Stimulated activated CD8-positive, alpha-beta memory T cell treated with anti-CD3 and anti-CD28 coated beads, Interleukin-15, amount 100 ng/mL, for 4 hours (primary cell): ENCODE results near the gene DBX1.
"Not testable (repeated sequence)": the region's sequence is repeated elsewhere in the genome, so short reads cannot be mapped to it uniquely, and the experiment has no call there.

ENCODE experiments used
- DNase-seq, 2 donors: peaks; one replicate each; pipeline ENCODE4 v3.0.0-alpha.2; 2020; ENCODE audit warnings: low read depth in 2 of 2

The DBX1 gene, protein sequence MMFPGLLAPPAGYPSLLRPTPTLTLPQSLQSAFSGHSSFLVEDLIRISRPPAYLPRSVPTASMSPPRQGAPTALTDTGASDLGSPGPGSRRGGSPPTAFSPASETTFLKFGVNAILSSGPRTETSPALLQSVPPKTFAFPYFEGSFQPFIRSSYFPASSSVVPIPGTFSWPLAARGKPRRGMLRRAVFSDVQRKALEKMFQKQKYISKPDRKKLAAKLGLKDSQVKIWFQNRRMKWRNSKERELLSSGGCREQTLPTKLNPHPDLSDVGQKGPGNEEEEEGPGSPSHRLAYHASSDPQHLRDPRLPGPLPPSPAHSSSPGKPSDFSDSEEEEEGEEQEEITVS

DNA sequence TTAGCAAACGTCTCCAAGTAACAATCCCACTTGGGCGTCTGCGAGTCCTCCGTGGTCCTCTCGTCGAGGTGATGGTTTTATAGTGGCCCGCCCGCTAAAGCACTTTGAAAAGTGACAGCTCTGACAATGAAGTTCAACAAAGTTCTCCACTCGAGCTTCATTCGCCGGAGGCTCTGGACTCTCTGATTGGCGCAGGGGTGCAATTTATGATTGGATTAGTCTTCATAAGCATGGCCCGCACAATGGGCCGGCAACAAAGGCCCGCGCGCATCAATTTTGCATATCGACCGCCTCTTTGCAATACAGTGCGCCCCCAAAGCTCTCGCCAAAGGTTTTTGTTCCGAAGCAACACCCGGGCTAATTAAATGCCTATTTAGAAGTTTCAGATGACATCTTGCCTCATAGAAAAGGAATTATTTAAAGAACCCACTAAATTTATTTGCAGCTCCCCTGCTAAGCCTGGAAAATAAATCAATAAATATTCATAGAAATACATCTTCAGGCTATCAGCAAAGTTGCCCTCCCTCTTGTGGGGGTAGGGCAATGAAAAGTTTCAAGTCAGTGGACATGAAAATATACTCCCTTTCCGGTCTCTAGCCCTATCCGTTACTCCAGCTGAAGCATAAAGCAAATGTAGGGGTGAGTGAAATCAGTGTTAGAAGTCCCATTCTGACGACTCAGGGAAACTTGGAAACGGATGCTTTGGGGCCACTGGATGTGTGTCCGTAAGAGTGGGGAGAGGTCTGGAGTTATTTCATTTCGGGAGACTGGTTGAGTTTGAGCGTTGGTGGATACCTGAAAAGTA is at the start of gene DBX1:
TSS of gene DBX1 (minus strand) at position 51 of the 805 bp plus-strand sequence. CDS start 151 bp downstream, outside the sequence.
- DNase-seq: no peak

DNA sequence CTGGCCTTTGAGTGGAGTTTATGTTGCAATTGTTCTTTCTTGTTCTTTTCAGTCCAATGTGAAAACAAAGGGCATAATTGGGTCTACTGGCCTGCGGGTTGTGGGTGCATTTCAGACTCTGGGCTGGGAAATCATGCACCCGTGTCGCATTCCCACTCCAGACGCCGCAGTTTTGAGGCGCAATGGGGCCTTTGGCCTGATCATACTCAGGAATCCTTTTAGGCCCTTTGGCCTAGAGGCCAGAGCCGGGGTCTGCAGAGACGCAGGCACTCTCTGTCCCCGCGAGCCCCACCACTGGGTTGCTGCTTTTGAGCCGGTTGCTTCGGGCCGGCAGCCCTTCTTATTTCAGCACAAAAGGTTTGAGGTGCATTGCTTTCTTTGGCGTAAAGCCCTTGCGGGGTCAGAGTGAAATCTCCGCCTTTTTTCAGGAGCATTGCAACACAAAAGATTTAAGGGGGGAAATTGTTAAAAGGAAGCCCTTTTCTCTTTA is 48.4 kb upstream of the DBX1 start:
- DNase-seq: no peak

DNA sequence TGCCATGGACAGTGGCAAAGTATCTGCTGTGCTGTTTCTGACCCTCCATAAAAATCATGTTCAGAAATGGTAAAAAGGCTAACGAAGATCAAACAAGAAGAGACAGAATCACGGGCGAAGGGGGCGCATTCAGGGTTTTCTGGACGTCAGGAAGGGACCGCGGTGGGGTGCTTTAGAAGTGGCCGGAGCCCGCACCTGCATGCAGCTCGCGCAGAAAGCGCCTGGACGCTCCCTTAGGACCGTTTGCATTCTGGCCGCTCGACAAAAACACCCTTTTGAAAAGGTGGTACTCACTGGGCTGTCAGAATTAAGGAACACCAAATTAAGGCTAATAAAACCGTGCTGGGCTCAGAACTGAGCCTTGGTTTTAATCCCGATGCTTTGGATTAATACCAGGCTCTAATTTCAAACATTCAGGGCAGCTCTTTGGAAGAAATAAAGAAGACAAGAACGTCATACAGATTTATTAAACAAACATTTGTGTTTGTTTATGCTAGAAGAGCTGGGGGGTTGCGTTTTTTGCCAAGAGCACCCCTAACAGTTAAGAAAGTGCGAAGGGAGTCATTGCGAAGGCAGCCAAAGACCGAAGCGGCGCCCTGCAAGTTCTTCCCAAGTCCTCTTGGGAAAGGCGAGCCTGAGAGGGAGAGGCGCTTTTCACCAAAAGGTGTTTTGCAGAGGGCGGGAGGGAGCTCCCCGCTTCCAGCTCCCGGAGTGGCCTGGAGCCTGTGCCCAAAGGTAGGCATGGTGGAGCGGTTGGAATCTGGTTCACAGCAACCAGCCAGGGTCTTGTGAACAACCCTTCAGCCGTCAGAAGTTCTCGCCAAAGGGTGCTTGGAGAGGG is 47.7 kb upstream of the DBX1 start:
- DNase-seq: no peak

DNA sequence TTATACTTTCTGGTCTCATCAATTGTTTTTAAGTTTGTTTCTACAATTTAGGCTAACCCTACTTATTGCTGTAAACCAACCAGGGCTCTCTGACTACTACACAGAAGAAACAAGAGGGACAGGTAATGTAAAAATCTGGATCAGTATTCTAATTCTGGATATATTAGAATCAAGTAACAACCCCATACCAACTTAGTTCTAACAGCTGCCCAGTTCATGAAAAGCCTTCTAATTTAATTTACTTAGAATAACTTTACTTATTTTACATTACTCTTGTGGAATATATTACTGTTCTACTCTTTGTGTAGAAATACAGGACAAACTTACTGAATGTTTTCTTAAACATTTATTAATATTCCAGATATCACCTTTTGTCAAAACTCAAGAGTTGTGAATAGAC is 45.5 kb upstream of the DBX1 start:
- no peak for DNase-seq

DNA sequence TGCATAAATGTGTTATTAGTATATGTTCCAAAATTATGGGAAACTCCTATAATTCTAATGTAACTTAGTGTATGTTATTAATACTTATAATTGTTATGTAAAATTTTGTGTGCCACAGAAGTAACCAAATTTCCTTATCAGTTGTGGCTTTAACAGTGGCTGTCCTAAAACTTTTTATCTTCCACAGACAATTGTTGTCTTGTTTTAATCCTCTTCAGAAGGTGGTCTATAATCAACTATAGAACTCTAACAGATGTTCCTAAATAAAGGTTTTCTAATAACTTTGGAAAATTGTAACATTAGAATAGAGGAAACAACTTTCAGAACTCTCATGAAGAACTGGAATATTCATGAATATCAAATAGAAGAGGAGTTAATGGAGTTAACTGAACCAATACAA is 44.4 kb upstream of the DBX1 start:
- no peak for DNase-seq

DNA sequence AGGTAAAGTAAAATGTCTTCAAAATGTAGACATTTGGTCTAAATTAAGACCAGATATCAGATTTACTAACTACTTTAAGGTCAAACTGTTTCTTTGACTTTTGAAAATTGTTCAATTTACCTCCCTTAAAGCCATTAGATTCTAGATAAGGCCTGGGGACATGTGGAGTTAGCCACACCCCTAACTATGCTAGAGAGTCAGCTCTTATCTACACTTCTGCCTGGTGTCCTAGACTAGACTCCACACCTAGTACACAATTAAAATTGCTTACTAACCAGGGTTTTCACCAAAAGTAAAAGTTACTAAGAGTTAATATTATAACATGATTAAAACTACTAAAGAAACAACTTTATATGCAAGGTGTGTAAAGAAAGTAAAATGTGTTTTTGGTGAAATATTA is 43.6 kb upstream of the DBX1 start:
- DNase-seq: no peak

DNA sequence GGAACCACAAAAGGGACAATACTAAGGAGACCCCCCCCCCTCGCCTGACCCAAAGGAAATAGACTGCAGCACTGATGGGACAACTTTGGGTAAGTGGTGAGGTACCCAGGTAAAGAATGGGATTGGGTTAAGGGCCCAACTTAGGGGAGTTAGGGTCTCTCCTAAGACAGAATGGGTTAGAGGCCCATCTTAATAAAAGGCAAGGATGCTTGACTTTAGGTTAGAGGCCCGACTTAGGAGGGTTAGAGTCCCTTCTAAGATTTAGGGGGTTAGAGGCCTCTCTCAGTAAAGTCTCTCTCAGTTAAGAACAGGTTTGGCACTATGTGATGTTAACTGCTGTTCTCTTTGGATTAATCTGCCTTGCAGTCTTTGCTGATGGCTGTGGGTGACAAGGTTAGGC is 41.0 kb upstream of the DBX1 start:
- DNase-seq: no peak

DNA sequence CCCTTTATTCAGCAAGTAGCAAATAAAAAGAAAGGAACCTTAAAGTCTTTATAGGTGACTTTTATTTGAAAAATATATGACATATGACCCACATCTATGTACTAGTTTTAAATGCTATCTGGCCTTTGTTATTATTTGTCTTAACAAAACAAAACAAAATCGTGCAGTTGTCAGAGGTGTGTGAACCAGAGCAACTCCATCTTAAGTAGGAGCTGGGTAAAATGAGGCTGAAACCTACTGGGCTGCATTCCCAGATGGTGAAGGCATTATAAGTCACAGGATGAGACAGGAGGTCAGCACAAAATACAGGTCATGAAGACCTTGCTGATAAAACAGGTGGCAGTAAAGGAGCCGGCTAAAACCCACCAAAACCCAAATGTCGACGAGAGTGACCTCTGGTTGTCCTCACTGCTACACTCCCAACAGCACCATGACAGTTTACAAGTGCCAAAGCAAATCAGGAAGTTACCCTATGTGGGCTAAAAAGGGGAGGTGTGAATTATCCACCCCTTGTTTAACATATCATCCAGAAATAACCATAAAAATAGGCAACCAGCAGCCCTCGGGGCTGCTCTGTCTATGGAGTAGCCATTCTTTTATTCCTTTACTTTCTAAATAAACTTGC is 40.2 kb upstream of the DBX1 start:
- not testable (repeated sequence) for DNase-seq

DNA sequence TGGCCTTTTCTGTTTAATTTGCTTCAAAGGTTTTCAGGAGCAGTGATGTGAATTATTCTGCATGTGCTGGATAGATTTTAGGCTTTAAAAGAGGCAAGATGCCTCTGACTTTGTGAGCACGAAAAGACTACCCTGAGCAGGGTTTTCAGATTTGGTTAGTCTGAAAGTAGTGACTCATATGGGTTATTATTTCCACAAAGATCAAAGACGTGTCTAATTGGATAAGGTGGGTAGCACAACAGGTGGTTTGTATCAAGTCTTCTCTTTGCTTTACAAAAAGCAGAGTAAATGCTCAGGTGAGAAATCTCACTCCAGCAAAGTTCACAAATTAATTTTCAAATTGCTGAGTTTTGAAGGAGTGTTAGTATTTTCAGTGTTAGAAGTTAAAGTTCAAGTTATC is 37.6 kb upstream of the DBX1 start:
- DNase-seq: no peak

DNA sequence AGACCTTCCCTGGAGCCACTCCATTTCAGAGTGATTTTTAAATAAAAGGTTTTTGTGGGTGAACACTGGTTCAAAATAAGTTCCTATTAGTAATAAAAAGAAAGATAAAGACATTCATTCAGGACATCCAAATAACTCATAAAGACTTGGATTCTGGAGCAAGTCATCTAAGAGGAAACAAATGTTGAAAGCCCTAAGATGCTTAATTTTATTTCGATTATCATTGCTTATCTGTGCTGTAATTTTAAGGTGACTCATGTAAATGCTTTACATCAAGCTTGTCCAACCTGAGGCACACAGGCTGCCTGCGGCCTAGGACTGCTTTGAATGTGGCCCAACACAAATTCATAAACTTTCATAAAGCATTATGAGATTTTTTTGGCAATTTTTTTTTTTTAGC is 34.2 kb upstream of the DBX1 start:
- no peak for DNase-seq

DNA sequence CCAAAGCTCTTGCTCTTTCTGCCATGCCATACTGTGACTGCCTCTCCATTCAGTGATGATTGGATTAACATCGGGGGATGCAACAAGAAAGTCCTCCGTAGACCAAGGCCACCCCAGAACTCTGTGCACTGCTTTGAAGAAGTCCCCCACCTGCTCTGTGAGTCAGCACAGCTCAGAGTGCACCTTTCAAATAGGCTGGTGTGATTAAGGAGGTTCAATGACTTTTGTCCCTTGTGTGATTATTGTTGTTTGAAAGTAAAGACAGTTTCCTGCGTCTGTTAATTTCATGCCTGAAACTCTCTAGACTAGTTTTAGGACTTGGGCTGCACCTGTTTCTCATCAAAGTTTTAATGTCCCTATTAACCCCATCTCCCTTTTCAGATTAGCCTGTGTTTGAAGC is 33.0 kb upstream of the DBX1 start:
- no peak for DNase-seq

DNA sequence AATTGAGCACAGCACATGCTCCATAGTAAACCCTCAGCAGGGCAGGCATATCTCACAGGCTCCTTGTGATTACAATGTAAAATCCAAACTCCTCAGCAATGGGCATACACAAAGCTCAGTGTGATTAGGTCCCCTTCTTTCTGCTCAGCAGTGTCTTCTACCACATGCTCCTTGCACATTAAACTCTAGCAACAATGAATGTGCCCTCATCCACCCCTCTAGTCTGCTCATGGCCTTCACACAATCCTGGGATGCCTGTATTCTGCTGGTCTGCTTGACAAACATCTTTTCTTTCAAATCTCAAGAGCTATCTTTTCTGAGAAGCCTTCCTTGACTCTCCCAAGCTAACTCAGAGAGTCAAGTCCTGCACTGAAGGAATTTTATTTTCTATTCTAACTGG is 32.4 kb upstream of the DBX1 start:
- no peak for DNase-seq

DNA sequence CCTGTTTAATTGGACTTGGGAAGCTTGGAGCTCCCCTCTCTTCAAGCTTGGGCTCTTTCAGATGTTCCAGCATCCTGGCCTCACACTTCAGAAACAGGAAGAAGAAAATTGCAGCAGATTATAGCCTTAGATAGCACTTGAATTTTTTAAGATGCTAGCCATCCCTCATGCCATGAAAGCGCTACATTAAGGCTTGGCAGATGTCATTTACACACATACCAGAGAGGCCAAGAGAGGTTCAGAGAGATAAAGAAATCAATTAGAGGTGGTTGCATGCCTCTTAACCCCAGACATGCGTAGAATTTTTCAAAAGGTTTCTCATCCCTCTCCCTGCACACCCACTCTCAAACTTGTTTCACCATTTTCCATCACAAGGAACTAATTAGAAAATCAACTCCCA is 31.9 kb upstream of the DBX1 start:
- DNase-seq: no peak

DNA sequence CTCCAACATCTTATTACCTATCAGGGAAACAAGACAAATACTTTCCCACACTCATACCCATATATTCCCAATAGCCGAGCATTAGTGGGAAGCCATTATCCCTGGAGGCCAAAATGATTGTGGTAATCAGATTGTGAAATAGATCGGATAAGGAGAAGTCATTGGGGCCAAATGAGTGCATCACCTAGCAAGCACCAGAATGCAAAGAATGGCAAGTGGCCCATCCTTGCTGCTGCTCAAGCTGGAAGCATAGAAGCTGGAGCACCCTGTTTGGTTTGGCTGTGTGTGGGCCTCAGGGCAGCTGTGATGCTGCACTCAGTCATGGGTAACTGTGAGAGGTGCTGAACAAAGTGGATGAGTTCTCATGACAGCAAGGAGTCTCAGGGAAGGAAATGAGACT is 18.7 kb upstream of the DBX1 start:
- no peak for DNase-seq

DNA sequence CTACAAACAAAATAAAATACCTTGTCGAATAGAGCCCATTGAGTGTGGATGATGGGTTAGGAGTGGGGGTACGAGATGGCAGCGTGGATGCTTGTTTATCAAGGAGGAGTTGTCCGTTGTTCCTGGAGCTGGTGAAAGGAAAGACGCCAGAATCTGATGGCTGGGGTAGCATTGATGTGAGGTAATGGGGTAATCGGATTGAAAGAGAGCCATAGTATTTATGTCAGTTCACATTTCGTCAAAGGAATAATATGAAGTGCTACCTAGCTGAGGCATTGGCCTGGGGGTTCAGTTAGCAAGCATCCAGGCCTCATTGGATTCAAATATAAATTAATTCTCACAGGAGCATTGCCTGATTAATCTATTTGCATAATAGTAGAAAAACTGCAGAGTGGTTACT is 16.9 kb upstream of the DBX1 start:
- DNase-seq: no peak

DNA sequence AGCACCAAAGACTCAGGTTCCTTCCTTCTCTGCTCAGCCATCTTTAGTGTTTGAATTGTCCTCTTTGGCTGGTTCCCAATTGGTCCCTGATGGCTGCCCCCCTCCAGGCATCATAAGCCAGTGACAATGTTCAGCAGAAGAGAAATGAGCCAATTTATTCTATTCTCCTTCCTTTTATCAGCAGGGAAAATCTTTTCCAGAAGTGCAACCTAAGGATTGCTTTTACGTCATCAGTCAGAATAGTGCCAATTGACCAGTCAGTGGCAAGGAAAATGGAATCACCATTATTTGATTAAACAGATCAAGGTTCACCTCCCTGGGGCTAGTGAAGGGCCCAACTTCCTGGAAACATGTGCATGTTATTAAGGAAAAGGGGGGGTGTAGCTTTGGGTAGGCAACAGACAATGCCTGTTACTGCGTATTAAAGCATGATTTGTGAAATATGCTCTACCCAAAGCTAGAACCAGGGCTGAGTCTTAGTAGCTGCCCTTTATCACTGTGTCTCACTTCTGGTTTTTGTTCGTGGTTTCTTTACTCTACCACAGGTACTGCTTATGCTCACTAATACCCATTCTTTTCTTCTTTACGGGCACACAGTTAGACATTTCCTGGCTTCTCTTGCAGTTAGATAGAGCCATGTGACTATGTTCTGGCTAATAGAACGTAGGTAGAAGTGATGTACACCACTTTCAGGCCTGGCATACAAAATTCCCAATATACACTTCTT is 12.6 kb upstream of the DBX1 start:
- no peak for DNase-seq

DNA sequence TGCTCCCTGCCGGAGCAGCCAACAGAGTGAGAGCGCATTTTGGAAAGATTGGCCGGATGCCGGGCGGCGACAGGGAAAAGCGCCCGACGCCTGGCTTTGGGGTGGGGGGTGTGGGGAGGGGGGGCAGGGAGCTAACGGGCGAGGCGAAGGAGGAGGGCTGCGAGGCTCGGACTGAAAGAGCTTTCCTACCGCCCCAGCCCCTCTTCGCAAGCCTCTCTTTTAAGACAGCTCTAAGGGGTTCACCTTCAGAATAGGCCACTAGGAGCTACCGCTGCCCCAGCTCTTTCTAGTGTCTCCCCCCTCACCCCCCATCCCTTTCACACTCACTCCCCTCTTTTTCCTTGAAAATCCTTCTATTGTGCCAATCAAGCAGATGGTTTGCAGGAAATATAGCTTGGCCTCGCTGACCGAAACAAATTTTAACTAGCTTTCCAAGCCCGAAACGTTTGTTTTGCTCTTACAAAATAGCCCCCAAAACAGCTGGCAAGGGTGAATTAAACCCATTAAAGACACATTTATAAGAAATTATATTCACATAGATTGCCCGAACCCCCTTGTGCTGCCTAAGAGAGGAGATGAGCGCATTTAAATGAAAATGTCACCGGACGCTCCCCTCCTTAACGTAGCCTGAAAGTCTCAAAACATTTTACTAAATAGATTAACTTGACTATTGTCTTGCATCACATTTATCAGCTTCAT is 3.7 kb upstream of the DBX1 start:
- DNase-seq: no peak

DNA sequence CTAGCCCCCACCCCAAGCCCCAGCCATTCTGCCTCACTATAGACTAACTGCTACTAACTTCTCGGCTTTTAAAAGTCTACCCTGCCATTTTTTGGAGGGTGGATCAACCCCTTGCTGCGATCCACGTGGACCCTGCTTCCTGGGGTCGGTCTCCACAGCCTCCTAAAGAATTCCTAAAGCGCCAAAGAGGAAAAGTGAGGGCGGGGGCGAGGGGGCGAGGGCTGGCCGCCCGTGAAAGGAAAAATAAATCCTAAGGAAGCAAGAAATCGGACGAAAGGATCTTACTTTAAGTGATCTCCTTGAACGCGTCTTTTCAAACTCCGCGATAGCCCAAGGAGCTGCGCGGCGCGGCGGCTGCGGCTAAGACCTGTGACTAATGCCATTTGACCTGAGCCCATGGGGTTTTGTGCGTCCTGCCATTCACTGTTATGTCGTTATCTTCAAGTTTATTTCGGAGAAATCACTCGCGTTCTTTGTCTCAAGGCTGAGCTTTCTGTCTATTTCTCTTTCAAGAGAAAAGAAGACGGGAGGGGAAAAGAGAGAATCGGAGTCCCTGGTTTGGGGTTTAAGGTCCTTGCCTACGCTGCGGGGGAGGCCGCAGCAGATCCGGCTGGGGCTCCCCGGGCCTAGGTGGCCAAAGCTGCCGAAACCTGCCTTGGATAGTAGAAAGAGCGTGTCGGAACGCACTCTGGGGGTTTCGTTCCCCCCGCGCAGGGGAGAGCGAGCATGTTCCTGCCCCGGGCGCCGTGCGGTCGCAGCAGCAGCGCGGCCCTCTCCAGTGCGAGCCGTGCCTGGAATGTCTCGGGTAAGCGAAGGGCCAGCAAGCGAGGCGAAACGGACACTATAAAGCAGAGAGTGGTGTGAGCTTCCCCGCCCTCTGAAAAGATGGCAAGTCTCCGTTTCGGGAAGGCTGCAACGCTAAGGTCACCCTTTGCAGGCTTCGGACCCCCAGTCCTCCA is 2.8 kb upstream of the DBX1 start:
- no peak for DNase-seq
